ENCODE measurements around the gene HSPB8.

DNA sequence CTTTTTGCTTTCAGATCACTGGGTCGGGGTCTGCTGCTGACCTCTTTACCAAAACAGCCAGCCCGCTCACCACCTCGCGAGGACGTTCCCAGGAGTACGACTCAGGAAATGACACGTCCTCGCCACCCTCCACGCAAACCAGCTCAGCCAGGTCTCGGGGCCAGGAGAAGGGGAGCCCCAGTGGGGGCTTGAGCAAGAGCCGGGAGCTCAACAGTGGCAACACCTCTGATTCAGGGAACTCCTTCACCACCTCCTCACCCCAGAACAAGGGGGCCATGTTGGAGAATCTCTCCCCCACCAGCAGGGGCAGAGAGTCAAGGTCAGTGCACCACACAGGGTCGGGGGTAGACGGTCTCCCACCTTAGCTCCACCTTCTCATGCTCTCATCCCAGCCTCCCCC is 33.4 kb upstream of the HSPB8 start:
- TF ChIP-seq POLR2A (IDR thresholded peaks at IDR 0.05) = no peak
- TF ChIP-seq, protein P1, sequence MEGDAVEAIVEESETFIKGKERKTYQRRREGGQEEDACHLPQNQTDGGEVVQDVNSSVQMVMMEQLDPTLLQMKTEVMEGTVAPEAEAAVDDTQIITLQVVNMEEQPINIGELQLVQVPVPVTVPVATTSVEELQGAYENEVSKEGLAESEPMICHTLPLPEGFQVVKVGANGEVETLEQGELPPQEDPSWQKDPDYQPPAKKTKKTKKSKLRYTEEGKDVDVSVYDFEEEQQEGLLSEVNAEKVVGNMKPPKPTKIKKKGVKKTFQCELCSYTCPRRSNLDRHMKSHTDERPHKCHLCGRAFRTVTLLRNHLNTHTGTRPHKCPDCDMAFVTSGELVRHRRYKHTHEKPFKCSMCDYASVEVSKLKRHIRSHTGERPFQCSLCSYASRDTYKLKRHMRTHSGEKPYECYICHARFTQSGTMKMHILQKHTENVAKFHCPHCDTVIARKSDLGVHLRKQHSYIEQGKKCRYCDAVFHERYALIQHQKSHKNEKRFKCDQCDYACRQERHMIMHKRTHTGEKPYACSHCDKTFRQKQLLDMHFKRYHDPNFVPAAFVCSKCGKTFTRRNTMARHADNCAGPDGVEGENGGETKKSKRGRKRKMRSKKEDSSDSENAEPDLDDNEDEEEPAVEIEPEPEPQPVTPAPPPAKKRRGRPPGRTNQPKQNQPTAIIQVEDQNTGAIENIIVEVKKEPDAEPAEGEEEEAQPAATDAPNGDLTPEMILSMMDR (IDR thresholded peaks at IDR 0.05) = no peak
